Heart left ventricle (tissue), 16 donors: ENCODE data around the gene MICAL2. TPM values are rescaled to one million over a fixed set of nuclear protein-coding genes. Genes with fewer than 3 reads are reported as not detected.

Experiments used
- ATAC-seq, 4 donors: fragments of 200-7000 bp; cut with Tn5 transposase; one replicate each; pipeline ENCODE4 v1.9.1; 2020 to 2022; ENCODE audit warnings: moderate library complexity in 4 of 4, mild to moderate bottlenecking in 3 of 4, moderate number of reproducible peaks in 1 of 4
- DNase-seq, 5 donors: peaks; one replicate each; pipeline ENCODE4 v3.0.0-alpha.2; 2020
- H3K27ac ChIP-seq, 12 donors: fragments of 200-600 bp; sonication (generic) in 4 of 12; one replicate each; pipeline versions ENCODE4 v1.5.0 to v1.8.0; 2016 to 2022; ENCODE audit warnings: mild to moderate bottlenecking in 2 of 12
- H3K27me3 ChIP-seq, 9 donors: fragments of 200-600 bp; sonication (generic) in 2 of 9; one replicate each; pipeline versions ENCODE4 v1.5.1 to v1.8.0; 2016 to 2022; ENCODE audit warnings: mild to moderate bottlenecking in 3 of 9
- H3K36me3 ChIP-seq, 9 donors: fragments of 200-600 bp; sonication (generic) in 2 of 9; one replicate each; pipeline versions ENCODE4 v1.5.0 to v1.8.0; 2018 to 2022; ENCODE audit warnings: mild to moderate bottlenecking in 2 of 9
- H3K4me1 ChIP-seq, 12 donors: fragments of 200-600 bp; sonication (generic) in 4 of 12; one replicate each; pipeline versions ENCODE4 v1.5.0 to v1.8.0; 2016 to 2022; ENCODE audit warnings: mild to moderate bottlenecking in 3 of 12
- H3K4me3 ChIP-seq, 12 donors: fragments of 200-600 bp; sonication (generic) in 4 of 12; one replicate each; pipeline versions ENCODE4 v1.5.0 to v1.8.0; 2017 to 2022; ENCODE audit warnings: mild to moderate bottlenecking in 9 of 12, moderate library complexity in 4 of 12
- H3K9me3 ChIP-seq, 12 donors: fragments of 200-600 bp; sonication (generic) in 4 of 12; one replicate each; pipeline versions ENCODE4 v1.5.0 to v1.8.0; 2016 to 2022; ENCODE audit warnings: mild to moderate bottlenecking in 1 of 12
- CTCF ChIP-seq, 12 donors: fragments of 200-600 bp; sonication (generic) in 4 of 12; IDR thresholded peaks; one replicate each; pipeline versions ENCODE4 v1.5.0 to v1.8.0; 2018 to 2022; ENCODE audit warnings: antibody characterized with exemption in 12 of 12, mild to moderate bottlenecking in 5 of 12
- POLR2A ChIP-seq, 2 donors: fragments of 450-650 bp; IDR thresholded peaks; one replicate each; pipeline ENCODE4 v1.6.1; 2017; ENCODE audit warnings: antibody characterized with exemption in 2 of 2, mild to moderate bottlenecking in 2 of 2, moderate library complexity in 2 of 2
- whole genome bisulfite sequencing, 4 donors: extraction: QIAGEN DNeasy Blood & Tissue Kit in 2 of 4; methylation state at CpG; one replicate each; pipeline versions ENCODE4 v1.1.5 to v1.1.7; 2013 to 2018; 5-methylcytosine and 5-hydroxymethylcytosine counted together
- intact Hi-C, 10 donors: fragments of 100-400 bp; cut with DNase I; formaldehyde crosslinking; loops; one replicate each; pipeline versions ENCODE4 v1.11.1 to v1.14.2; 2022
- polyA plus RNA-seq, 2 donors: library from polyadenylated mRNA; stranded (reverse); fragments of 200-250 nt; gene quantifications; one replicate each; pipeline ENCODE4 v1.2.3, GENCODE V29; 2013
- total RNA-seq, 9 donors: library from RNA; depleted of rRNA in 2 of 9; stranded (reverse); fragments of >200 nt in 2 of 9; fragmentation: NEBNext Ultra II Directional in 3 of 9; extraction: Animal tissue kit (Norgen Biotek cat#: 25700) in 3 of 9; gene quantifications; one replicate each; pipeline versions ENCODE4 v1.1.0 to v1.2.4, GENCODE V29; 2016 to 2023
- donor health status: ischemic (EF 13 %, LVEDD 7.1; RV severe dilation, severe dysfunction).
- donor health status: healthy with polysubstance abuse.
- donor health status: DM: no; HTN: yes; CAD: no.
- donor health status: DM: no; HTN: no; CAD: no.
- donor health status: ischemic (EF 25% LVEDD 6.9; RV normal size, moderate dysfunction).
- donor health status: ischemic (EF 25% LVEDD 5.7; RV mildly dilated, moderate dysfunction).
- donor health status: healthy.
- donor health status: DM: yes; HTN: yes; CAD: no.
- donor health status: ischemic (EF 35%, LVEDD 5.7; RV mildly dilated, moderate dysfunction).
- donor health status: nonischemic (EF 11% LVEDD 7.7; RV severe dilation, severe dysfunction).
- donor health status: DM: yes; HTN: yes; CAD: no.
- donor health status: PGD.
- donor health status: ischemic (EF 29% LVEDD 5.4; RV normal size, mild dysfunction).
- donor health status: nonischemic (EF 23%, LVEDD 6.1; RV moderate dilation, normal function).

MICAL2 gene
- total and polyA plus RNA-seq, 11 donors: 37.6 to 110 (median 86.4) TPM

GRCh38 chr11:12248330-12248729 is 137.9 kb downstream of the MICAL2 start:
- WGBS, 4 donors: 29 to 41% (median 33%) methylated on average over 5 of the region's 5 CpGs

GRCh38 chr11:12249590-12250260 is 139.3 kb downstream of the MICAL2 start:
- no peak overlapping the region for H3K4me3 ChIP-seq
- DNase-seq (no peak), ATAC-seq (no peak)
- peaks cover 0 to 45% (median 24%) of the 10 kb centered on the region in 12 donors for H3K4me1 ChIP-seq
- intact Hi-C loops: no loop called here
- H3K27me3 ChIP-seq: no peaks in the 10 kb centered on the region
- no peaks in the 10 kb centered on the region for H3K9me3 ChIP-seq
- H3K27ac ChIP-seq: no peak overlapping the region
- no peak for TF ChIP-seq CTCF (IDR thresholded peaks at IDR 0.05)
- no peak for TF ChIP-seq POLR2A (IDR thresholded peaks at IDR 0.05)
- peaks cover 0 to 59% (median 42%) of the 10 kb centered on the region in 9 donors for H3K36me3 ChIP-seq
- WGBS, 4 donors: 58 to 68% (median 64%) methylated on average over 17 to 20 of the region's 20 CpGs

More at GRCh38 chr11:12248330-12248729, 137.9 kb downstream of the MICAL2 start:
- DNase-seq (peak; percentile 71 to 91 (median 83)), ATAC-seq (peak; percentile 53 to 72 (median 64))
- Histone ChIP-seq H3K9me3 (no peaks in the 10 kb centered on the region), H3K27me3 (no peaks in the 10 kb centered on the region), H3K4me3 (no peak overlapping the region), H3K27ac (peak overlapping the region in 10 of 12 donors; percentile 18 to 77 (median 48)), H3K4me1 (peaks cover 0 to 58% (median 28%) of the 10 kb centered on the region in 12 donors), H3K36me3 (peaks cover 0 to 62% (median 49%) of the 10 kb centered on the region in 9 donors)
- TF ChIP-seq CTCF (IDR thresholded peaks at IDR 0.05) (no peak), POLR2A (IDR thresholded peaks at IDR 0.05) (no peak)
- intact Hi-C loops: no loop called here

GRCh38 chr11:12251666-12252560 is 141.5 kb downstream of the MICAL2 start:
- TF ChIP-seq POLR2A (IDR thresholded peaks at IDR 0.05): no peak
- no peak for TF ChIP-seq CTCF (IDR thresholded peaks at IDR 0.05)
- H3K4me1 ChIP-seq: peaks cover 0 to 28% (median 14%) of the 10 kb centered on the region in 12 donors
- no peaks in the 10 kb centered on the region for H3K27me3 ChIP-seq
- no peak overlapping the region for H3K27ac ChIP-seq
- no peaks in the 10 kb centered on the region for H3K9me3 ChIP-seq
- intact Hi-C loops: no loop called here
- no peak overlapping the region for H3K4me3 ChIP-seq
- no peak for DNase-seq
- 68 to 85% (median 79%) methylated on average over 4 to 5 of the region's 5 CpGs for WGBS, 4 donors
- ATAC-seq: no peak
- H3K36me3 ChIP-seq: peaks cover 0 to 58% (median 43%) of the 10 kb centered on the region in 9 donors

DNA sequence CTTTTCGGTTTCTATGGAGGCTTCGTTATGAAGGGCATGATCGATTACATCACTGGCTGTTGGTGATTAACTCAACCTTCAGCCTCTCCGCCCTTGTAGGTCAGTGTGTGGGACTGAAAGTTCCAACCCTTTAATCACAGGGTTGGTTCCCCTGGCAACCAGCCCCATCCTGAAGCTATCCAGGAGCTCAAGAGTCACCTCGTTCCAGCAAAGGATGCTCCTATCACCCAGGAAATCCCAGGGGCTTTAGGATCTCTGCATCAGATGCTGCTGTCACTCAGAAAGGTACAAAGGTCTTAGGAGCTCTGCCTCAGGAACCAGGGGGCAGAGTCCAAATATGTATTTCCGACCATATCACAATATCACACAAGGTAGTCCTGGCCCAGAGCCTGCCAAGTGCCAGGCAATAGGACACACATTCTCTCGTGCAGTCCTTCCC is 143.5 kb downstream of the MICAL2 start:
- TF ChIP-seq POLR2A (IDR thresholded peaks at IDR 0.05): no peak
- intact Hi-C loops: no loop called here
- ATAC-seq (no peak), DNase-seq (no peak)
- no peak overlapping the region for H3K27ac ChIP-seq
- no peak overlapping the region for H3K4me3 ChIP-seq
- 87 to 95% (median 91%) methylated on average over 7 of the region's 7 CpGs for WGBS, 4 donors
- H3K36me3 ChIP-seq: peaks cover 0 to 76% (median 61%) of the 10 kb centered on the region in 9 donors
- no peaks in the 10 kb centered on the region for H3K27me3 ChIP-seq
- peaks cover 0 to 12% (median 2%) of the 10 kb centered on the region in 12 donors for H3K4me1 ChIP-seq
- H3K9me3 ChIP-seq: no peaks in the 10 kb centered on the region
